Liver (tissue), 3 donors: ENCODE data around the gene KNTC1.

ENCODE experiments used
- ATF3 ChIP-seq: IDR thresholded peaks from 2 replicates; pipeline ENCODE4 v1.6.1; 2016; ENCODE audit warnings: antibody characterized with exemption
- CTCF ChIP-seq: fragments of 150-350 bp; IDR thresholded peaks from 2 replicates; pipeline ENCODE4 v1.5.1; 2017; ENCODE audit warnings: improper control_type of control experiment, low read depth, low read length; ENCODE audit not compliant: missing input control
- MAX ChIP-seq: IDR thresholded peaks from 2 replicates; pipeline ENCODE4 v1.6.1; 2016; ENCODE audit warnings: antibody characterized with exemption
- RAD21 ChIP-seq, 2 donors: IDR thresholded peaks; 2 replicates each; pipeline ENCODE4 v1.6.1; 2016; ENCODE audit warnings: antibody characterized with exemption in 2 of 2, mild to moderate bottlenecking in 2 of 2
- REST ChIP-seq: IDR thresholded peaks from 2 replicates; pipeline ENCODE4 v1.6.1; 2016; ENCODE audit warnings: antibody characterized with exemption, mild to moderate bottlenecking
- RXRA ChIP-seq, 2 donors: IDR thresholded peaks; 2 replicates each; pipeline ENCODE4 v1.6.1; 2017 to 2018; ENCODE audit warnings: antibody characterized with exemption in 2 of 2, mild to moderate bottlenecking in 1 of 2
- SP1 ChIP-seq: IDR thresholded peaks from 2 replicates; pipeline ENCODE4 v1.6.1; 2018; ENCODE audit warnings: antibody characterized with exemption, mild to moderate bottlenecking
- TAF1 ChIP-seq: conservative IDR thresholded peaks from 2 replicates; pipeline ENCODE4 v1.6.1; 2016; ENCODE audit warnings: antibody characterized with exemption, mild to moderate bottlenecking
- YY1 ChIP-seq: IDR thresholded peaks from 2 replicates; pipeline ENCODE4 v1.6.1; 2016; ENCODE audit warnings: antibody characterized with exemption, mild to moderate bottlenecking
- donor health status: healthy.
- donor health status: healthy.

GRCh38 chr12:122651520-122652224 is 124.6 kb downstream of the KNTC1 start:
- TF ChIP-seq CTCF (no peak), REST (no peak), RXRA (IDR thresholded peaks at IDR 0.05) (no peak), ATF3 (no peak), YY1 (no peak), RAD21 (IDR thresholded peaks at IDR 0.05) (no peak), MAX (no peak), TAF1 (no peak), SP1 (no peak)
